HUES6 (cell line): ENCODE data around the gene ZMYM5.
"Not testable (repeated sequence)": the region's sequence is repeated elsewhere in the genome, so short reads cannot be mapped to it uniquely, and the experiment has no call there.

ENCODE experiments used
- H3K27ac ChIP-seq: 2 replicates; pipeline ENCODE4 v1.7.0; 2013; ENCODE audit warnings: low read depth, mild to moderate bottlenecking, low read length, inconsistent platforms
- H3K27me3 ChIP-seq: 2 replicates; pipeline ENCODE4 v1.6.1; 2013; ENCODE audit warnings: low read length; ENCODE audit not compliant: control insufficient read depth, insufficient read depth
- H3K36me3 ChIP-seq: 2 replicates; pipeline ENCODE4 v1.6.1; 2013; ENCODE audit warnings: low read length; ENCODE audit not compliant: control insufficient read depth, insufficient read depth
- H3K4me1 ChIP-seq: 2 replicates; pipeline ENCODE4 v1.6.1; 2013; ENCODE audit warnings: low read length; ENCODE audit not compliant: control insufficient read depth, insufficient read depth
- H3K4me3 ChIP-seq: 2 replicates; pipeline ENCODE4 v1.5.1; 2013; ENCODE audit warnings: low read depth, low read length
- H3K9ac ChIP-seq: one replicate; pipeline ENCODE4 v1.6.1; 2013; ENCODE audit warnings: mild to moderate bottlenecking, low read length
- H3K9me3 ChIP-seq: 2 replicates; pipeline ENCODE4 v1.6.1; 2013; ENCODE audit warnings: low read depth, low read length; ENCODE audit not compliant: control insufficient read depth, insufficient read depth

ZMYM5 gene

GRCh38 chr13:19863323-19864023 lies at the start of gene ZMYM5:
Gene ZMYM5 (minus strand): TSS chr13:19863649. CDS start chr13:19852180, 11,469 bp downstream.
- Histone ChIP-seq H3K36me3 (peaks cover 10% of the 10 kb centered on the region), H3K9ac (peak within 1 kb of the TSS; percentile 93), H3K27ac (peak within 1 kb of the TSS; percentile 92), H3K27me3 (no peaks in the 10 kb centered on the region), H3K9me3 (no peaks in the 10 kb centered on the region), H3K4me3 (peak within 1 kb of the TSS; percentile 94), H3K4me1 (peaks cover 10% of the 10 kb centered on the region; the same call in 1 of the 2 replicates)

GRCh38 chr13:19910336-19911072 lies 47.1 kb upstream of the ZMYM5 start:
- H3K9me3 ChIP-seq = no peaks in the 10 kb centered on the region
- H3K4me1 ChIP-seq = no peaks in the 10 kb centered on the region
- H3K4me3 ChIP-seq = no peak overlapping the region
- no peaks in the 10 kb centered on the region for H3K27me3 ChIP-seq
- H3K27ac ChIP-seq = no peak overlapping the region
- no peak overlapping the region for H3K9ac ChIP-seq
- H3K36me3 ChIP-seq = no peaks in the 10 kb centered on the region

- no peaks in the 10 kb centered on the region for H3K27me3 ChIP-seq
- H3K36me3 ChIP-seq = no peaks in the 10 kb centered on the region
- no peaks in the 10 kb centered on the region for H3K9me3 ChIP-seq
- no peak overlapping the region for H3K4me3 ChIP-seq
- H3K9ac ChIP-seq = no peak overlapping the region
- no peaks in the 10 kb centered on the region for H3K4me1 ChIP-seq
- H3K27ac ChIP-seq = no peak overlapping the region
Measured at GRCh38 chr13:19908350-19908986, 45.0 kb upstream of the ZMYM5 start.

GRCh38 chr13:19905487-19906195 lies 42.2 kb upstream of the ZMYM5 start:
- H3K36me3 ChIP-seq, H3K4me3 ChIP-seq, H3K27me3 ChIP-seq, H3K4me1 ChIP-seq, H3K9me3 ChIP-seq, H3K27ac ChIP-seq, H3K9ac ChIP-seq: not testable (repeated sequence)

GRCh38 chr13:19890030-19890429 lies 26.6 kb upstream of the ZMYM5 start:
- Histone ChIP-seq H3K27ac (no peak overlapping the region), H3K9me3 (no peaks in the 10 kb centered on the region), H3K4me1 (no peaks in the 10 kb centered on the region), H3K4me3 (no peak overlapping the region), H3K27me3 (no peaks in the 10 kb centered on the region), H3K9ac (no peak overlapping the region), H3K36me3 (no peaks in the 10 kb centered on the region)

GRCh38 chr13:19888799-19889198 lies 25.4 kb upstream of the ZMYM5 start:
- H3K9ac ChIP-seq = no peak overlapping the region
- H3K27ac ChIP-seq = no peak overlapping the region
- no peaks in the 10 kb centered on the region for H3K36me3 ChIP-seq
- no peaks in the 10 kb centered on the region for H3K27me3 ChIP-seq
- H3K4me1 ChIP-seq = no peaks in the 10 kb centered on the region
- no peaks in the 10 kb centered on the region for H3K9me3 ChIP-seq
- H3K4me3 ChIP-seq = no peak overlapping the region

GRCh38 chr13:19882231-19882630 lies 18.8 kb upstream of the ZMYM5 start:
- Histone ChIP-seq H3K4me1 (peaks cover 2% of the 10 kb centered on the region), H3K27me3 (no peaks in the 10 kb centered on the region), H3K4me3 (no peak overlapping the region), H3K27ac (no peak overlapping the region), H3K36me3 (no peaks in the 10 kb centered on the region), H3K9ac (no peak overlapping the region), H3K9me3 (no peaks in the 10 kb centered on the region)

- Histone ChIP-seq H3K27ac (no peak overlapping the region), H3K9ac (no peak overlapping the region), H3K4me3 (no peak overlapping the region), H3K9me3 (no peaks in the 10 kb centered on the region), H3K27me3 (no peaks in the 10 kb centered on the region), H3K36me3 (no peaks in the 10 kb centered on the region), H3K4me1 (peaks cover 4% of the 10 kb centered on the region)
Measured at GRCh38 chr13:19881641-19882040, 18.2 kb upstream of the ZMYM5 start.

GRCh38 chr13:19864746-19865309 lies 1.4 kb upstream of the ZMYM5 start:
- peak overlapping the region; percentile 87 for H3K9ac ChIP-seq
- H3K9me3 ChIP-seq = no peaks in the 10 kb centered on the region
- no peaks in the 10 kb centered on the region for H3K27me3 ChIP-seq
- H3K36me3 ChIP-seq = 0 out of 2 replicates have a peak, but pooled peaks cover 5% of the 10 kb centered on the region
- peak overlapping the region; percentile 92 for H3K27ac ChIP-seq
- peaks cover 10% of the 10 kb centered on the region; the same call in 1 of the 2 replicates for H3K4me1 ChIP-seq
- peak overlapping the region; percentile 94 for H3K4me3 ChIP-seq

- Histone ChIP-seq H3K4me3 (peak overlapping the region; percentile 94), H3K27ac (peak overlapping the region; percentile 92), H3K9me3 (no peaks in the 10 kb centered on the region), H3K4me1 (peaks cover 10% of the 10 kb centered on the region; the same call in 1 of the 2 replicates), H3K36me3 (0 out of 2 replicates have a peak, but pooled peaks cover 5% of the 10 kb centered on the region), H3K9ac (peak overlapping the region; percentile 87), H3K27me3 (no peaks in the 10 kb centered on the region)
Measured at GRCh38 chr13:19864024-19864745, 736 bp upstream of the ZMYM5 start.
